ENCODE data around the gene TDRD3. TPM values are rescaled to one million over a fixed set of nuclear protein-coding genes. Genes with fewer than 3 reads are reported as not detected.

TDRD3 gene
- total RNA-seq, 1 experiment from 2014 or later, result 10.8 TPM

- no peak overlapping the region; a peak in 1 of 4 replicates for H3K4me3 ChIP-seq (ENCODE audit: low read depth in 2 of 2, low read length in 2 of 2)
- no peaks in the 10 kb centered on the region for H3K27me3 ChIP-seq (ENCODE audit: control insufficient read depth, insufficient read depth, low read length)
- intact Hi-C loops (cut with micrococcal nuclease; ENCODE audit: unreplicated experiment) (no loop called here), in situ Hi-C loops (cut with HindIII; ENCODE audit: low pct_unique_long_range_greater_than_20kb, low sequenced_read_pairs) (no loop called here)
- POLR2A ChIA-PET, result no interaction called here
- H3K4me1 ChIP-seq (ENCODE audit: control insufficient read depth, insufficient read depth, low read length), result peaks cover 13% of the 10 kb centered on the region
- TF ChIP-seq SIN3A (IDR thresholded peaks at IDR 0.05; ENCODE audit: borderline replicate concordance, insufficient read depth, low read depth, low read length) (no peak), POLR2AphosphoS5 (IDR thresholded peaks at IDR 0.05; ENCODE audit: low read depth, low read length) (no peak), TCF7L2 (IDR thresholded peaks at IDR 0.05; ENCODE audit: low read depth, low read length) (no peak), REST (IDR thresholded peaks at IDR 0.05; ENCODE audit: insufficient read depth in 1 of 2, low read depth in 2 of 2, low read length in 1 of 2) (no peak)
- TF ChIP-seq, protein P1, sequence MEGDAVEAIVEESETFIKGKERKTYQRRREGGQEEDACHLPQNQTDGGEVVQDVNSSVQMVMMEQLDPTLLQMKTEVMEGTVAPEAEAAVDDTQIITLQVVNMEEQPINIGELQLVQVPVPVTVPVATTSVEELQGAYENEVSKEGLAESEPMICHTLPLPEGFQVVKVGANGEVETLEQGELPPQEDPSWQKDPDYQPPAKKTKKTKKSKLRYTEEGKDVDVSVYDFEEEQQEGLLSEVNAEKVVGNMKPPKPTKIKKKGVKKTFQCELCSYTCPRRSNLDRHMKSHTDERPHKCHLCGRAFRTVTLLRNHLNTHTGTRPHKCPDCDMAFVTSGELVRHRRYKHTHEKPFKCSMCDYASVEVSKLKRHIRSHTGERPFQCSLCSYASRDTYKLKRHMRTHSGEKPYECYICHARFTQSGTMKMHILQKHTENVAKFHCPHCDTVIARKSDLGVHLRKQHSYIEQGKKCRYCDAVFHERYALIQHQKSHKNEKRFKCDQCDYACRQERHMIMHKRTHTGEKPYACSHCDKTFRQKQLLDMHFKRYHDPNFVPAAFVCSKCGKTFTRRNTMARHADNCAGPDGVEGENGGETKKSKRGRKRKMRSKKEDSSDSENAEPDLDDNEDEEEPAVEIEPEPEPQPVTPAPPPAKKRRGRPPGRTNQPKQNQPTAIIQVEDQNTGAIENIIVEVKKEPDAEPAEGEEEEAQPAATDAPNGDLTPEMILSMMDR (IDR thresholded peaks at IDR 0.05), result no peak
- H3K27ac ChIP-seq (ENCODE audit: low read length), result peak overlapping the region; percentile 54; the same call in 1 of the 2 replicates
- CTCF ChIA-PET, result no interaction called here
- no TSS peak for BruUV-seq (replicated peaks)
- no peak for DNase-seq (ENCODE audit: low read depth, low spot score)
- H3K9me3 ChIP-seq (ENCODE audit: control insufficient read depth, insufficient read depth, low read depth, low read length), result no peaks in the 10 kb centered on the region
- H3K36me3 ChIP-seq (ENCODE audit: control insufficient read depth, insufficient read depth, low read length), result peaks cover 4% of the 10 kb centered on the region; the same call in 1 of the 2 replicates
- no peak for ATAC-seq
Observed at GRCh38 chr13:60398907-60399589, 2.0 kb downstream of the TDRD3 start.

DNA sequence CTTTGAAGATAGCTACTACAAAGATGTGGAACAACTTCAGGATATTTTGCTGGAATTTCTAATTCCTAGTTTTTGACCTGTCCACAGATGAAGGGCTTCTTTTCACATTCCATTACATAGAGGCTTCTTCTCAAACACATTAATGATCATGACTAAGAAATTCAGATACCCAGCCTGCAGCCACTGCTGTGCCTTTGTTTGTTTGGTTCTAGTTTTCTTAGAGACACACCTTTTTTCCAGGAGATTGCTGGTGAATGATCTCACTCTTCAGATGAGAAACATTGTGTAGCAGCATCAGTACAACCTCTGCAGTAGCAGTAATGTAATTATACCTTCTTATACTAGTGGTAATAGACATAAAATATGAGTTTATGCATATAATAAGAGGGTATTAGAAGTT, 5.0 kb downstream of the TDRD3 start:
- in situ Hi-C loops (cut with HindIII; ENCODE audit: low pct_unique_long_range_greater_than_20kb, low sequenced_read_pairs) (no loop called here), intact Hi-C loops (cut with micrococcal nuclease; ENCODE audit: unreplicated experiment) (no loop called here)
- DNase-seq (ENCODE audit: low read depth, low spot score) (no peak), ATAC-seq (no peak)
- Histone ChIP-seq H3K9me3 (ENCODE audit: control insufficient read depth, insufficient read depth, low read depth, low read length) (no peaks in the 10 kb centered on the region), H3K4me1 (ENCODE audit: control insufficient read depth, insufficient read depth, low read length) (peaks cover 8% of the 10 kb centered on the region), H3K27ac (ENCODE audit: low read length) (no peak overlapping the region), H3K27me3 (ENCODE audit: control insufficient read depth, insufficient read depth, low read length) (no peaks in the 10 kb centered on the region), H3K36me3 (ENCODE audit: control insufficient read depth, insufficient read depth, low read length) (no peaks in the 10 kb centered on the region; the same call in 1 of the 2 replicates), H3K4me3 (ENCODE audit: low read depth in 2 of 2, low read length in 2 of 2) (no peak overlapping the region)
- ChIA-PET POLR2A (interaction anchor here (0.6 kb wide), 1 partner anchor 52 kb away, joined by 10 read pairs; no protein-coding TSS in a partner anchor), CTCF (no interaction called here)
- BruUV-seq (replicated peaks), result no TSS peak
- no peak for TF ChIP-seq REST (IDR thresholded peaks at IDR 0.05; ENCODE audit: insufficient read depth in 1 of 2, low read depth in 2 of 2, low read length in 1 of 2)
- TF ChIP-seq POLR2AphosphoS5 (IDR thresholded peaks at IDR 0.05; ENCODE audit: low read depth, low read length), result no peak
- TF ChIP-seq TCF7L2 (IDR thresholded peaks at IDR 0.05; ENCODE audit: low read depth, low read length), result no peak
- TF ChIP-seq SIN3A (IDR thresholded peaks at IDR 0.05; ENCODE audit: borderline replicate concordance, insufficient read depth, low read depth, low read length), result no peak
- TF ChIP-seq, protein P1 (IDR thresholded peaks at IDR 0.05), result no peak

All from Panc1 (cell line).